Measurements from ENCODE around the gene MARCHF6. TPM values are rescaled to one million over a fixed set of nuclear protein-coding genes. Genes with fewer than 3 reads are reported as not detected.

MARCHF6 gene
- total RNA-seq: 61.9 and 106 TPM in 2 replicates

GRCh38 chr5:10353241-10354047, at the start of gene MARCHF6:
MARCHF6 (plus strand) TSS chr5:10353695; CDS start chr5:10353899, 204 bp downstream.

GRCh38 chr5:10307206-10308148, 46.0 kb upstream of the MARCHF6 start, which contains the start of gene CMBL:
CMBL (minus strand) TSS chr5:10307902; CDS start chr5:10290762, 17,140 bp downstream.

Other genes with a start within 250 kb of the MARCHF6 start
- gene ATPSCKMT, start 103.8 kb upstream of the MARCHF6 start, total RNA-seq: 31.6 and 34.5 TPM in 2 replicates
- 471 and 950 TPM in 2 replicates for gene CCT5, start 103.4 kb upstream of the MARCHF6 start, total RNA-seq
- gene CMBL, start 45.8 kb upstream of the MARCHF6 start, total RNA-seq: 8.7 and 14.0 TPM in 2 replicates
- gene ROPN1L, start 88.2 kb downstream of the MARCHF6 start, total RNA-seq: 0.37 and 0.44 TPM in 2 replicates
- 1.1 and 1.3 TPM in 2 replicates for gene ANKRD33B, start 210.4 kb downstream of the MARCHF6 start, total RNA-seq

Measured in uterine smooth muscle cell (primary cell).